Loucy (cell line): ENCODE results near the gene FSTL5.

Experiments
- H2AFZ ChIP-seq: fragments of 200-600 bp; sonication (generic); 2 replicates; pipeline ENCODE4 v1.6.0; 2016; ENCODE audit warnings: antibody characterized with exemption, mild to moderate bottlenecking, low read length, moderate library complexity
- H3F3A ChIP-seq: fragments of 200-600 bp; 2 replicates; pipeline ENCODE4 v1.6.0; 2016; ENCODE audit warnings: antibody characterized with exemption, low read depth, mild to moderate bottlenecking
- H3K27me3 ChIP-seq: fragments of 200-600 bp; sonication (generic); 2 replicates; pipeline ENCODE4 v1.6.1; 2014; ENCODE audit warnings: low read length, mild to moderate bottlenecking; ENCODE audit not compliant: insufficient read depth, poor library complexity, severe bottlenecking
- H3K36me3 ChIP-seq: fragments of 200-600 bp; sonication (generic); 2 replicates; pipeline ENCODE4 v1.6.1; 2016; ENCODE audit warnings: low read length; ENCODE audit not compliant: insufficient read depth
- H3K4me1 ChIP-seq: fragments of 200-600 bp; sonication (generic); 2 replicates; pipeline ENCODE4 v1.5.1; 2014; ENCODE audit warnings: low read length, mild to moderate bottlenecking; ENCODE audit not compliant: insufficient read depth, poor library complexity, severe bottlenecking
- H3K4me2 ChIP-seq: fragments of 200-600 bp; sonication (generic); 2 replicates; pipeline ENCODE4 v1.6.0; 2014; ENCODE audit warnings: antibody characterized with exemption, low read length, low read depth, mild to moderate bottlenecking; ENCODE audit not compliant: poor library complexity, severe bottlenecking
- H3K4me3 ChIP-seq: fragments of 200-600 bp; sonication (generic); 2 replicates; pipeline ENCODE4 v1.5.1; 2014; ENCODE audit warnings: low read length, mild to moderate bottlenecking, mixed read lengths; ENCODE audit not compliant: poor library complexity, severe bottlenecking
- H3K79me2 ChIP-seq: fragments of 200-600 bp; sonication (generic); 2 replicates; pipeline ENCODE4 v1.6.1; 2014; ENCODE audit warnings: low read length; ENCODE audit not compliant: insufficient read depth
- H3K9ac ChIP-seq: fragments of 200-600 bp; sonication (generic); 2 replicates; pipeline ENCODE4 v1.6.0; 2014; ENCODE audit warnings: mild to moderate bottlenecking, low read depth, low read length, moderate library complexity; ENCODE audit not compliant: poor library complexity, severe bottlenecking
- H3K9me2 ChIP-seq: fragments of 200-600 bp; sonication (generic); replicated peaks from 2 replicates; pipeline ENCODE4 v1.6.1; 2016; ENCODE audit warnings: low read depth, low read length, mixed read lengths
- H3K9me3 ChIP-seq: fragments of 200-600 bp; sonication (generic); 2 replicates; pipeline ENCODE4 v1.6.1; 2014; ENCODE audit warnings: mild to moderate bottlenecking, antibody characterized with exemption, low read length, low read depth; ENCODE audit not compliant: insufficient read depth
- H4K20me1 ChIP-seq: fragments of 200-600 bp; sonication (generic); 2 replicates; pipeline ENCODE4 v1.6.0; 2014; ENCODE audit warnings: antibody characterized with exemption, low read length, mild to moderate bottlenecking; ENCODE audit not compliant: insufficient read depth, poor library complexity, severe bottlenecking
- CTCF ChIP-seq: fragments of 200-600 bp; sonication (generic); conservative IDR thresholded peaks from 2 replicates; pipeline ENCODE4 v1.5.1; 2014; ENCODE audit warnings: mild to moderate bottlenecking, antibody characterized with exemption, low read length
- EZH2phosphoT487 ChIP-seq: fragments of 200-600 bp; IDR thresholded peaks from 2 replicates; pipeline ENCODE4 v1.6.1; 2018; ENCODE audit warnings: antibody characterized with exemption, mild to moderate bottlenecking, moderate library complexity, borderline replicate concordance

FSTL5 gene

DNA sequence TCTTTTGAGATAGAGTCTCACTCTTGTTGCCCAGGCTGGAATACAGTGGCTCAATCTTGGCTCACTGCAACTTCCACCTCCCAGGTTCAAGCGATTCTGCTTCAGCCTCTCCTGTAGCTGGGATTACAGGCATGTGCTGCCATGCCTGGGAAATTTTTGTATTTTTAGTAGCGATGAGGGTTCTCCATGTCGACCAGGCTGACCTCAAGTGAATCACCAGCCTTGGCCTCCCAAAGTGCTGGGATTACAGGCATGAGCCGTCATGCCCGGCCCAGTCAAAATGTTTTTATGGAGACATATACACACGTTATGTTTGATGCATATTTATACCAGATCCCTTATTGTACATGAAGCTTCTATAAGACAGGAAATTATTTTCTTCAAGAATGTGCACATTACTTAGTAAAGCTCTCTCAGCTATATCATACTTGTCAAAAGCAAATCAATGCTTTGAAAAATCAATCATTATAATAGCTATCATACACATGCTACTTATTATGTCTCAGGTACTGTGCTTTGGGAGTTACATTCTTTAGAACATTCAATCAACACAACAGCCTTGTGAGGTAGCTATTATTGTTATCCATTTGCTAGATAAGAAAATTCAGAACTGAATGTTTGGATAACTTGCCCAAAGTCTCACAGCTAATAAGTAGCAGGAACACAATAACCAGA, 269.2 kb downstream of the FSTL5 start:
- H3K36me3 ChIP-seq, result no peaks in the 10 kb centered on the region
- H4K20me1 ChIP-seq, result no peaks in the 10 kb centered on the region
- TF ChIP-seq CTCF (no peak), EZH2phosphoT487 (no peak)
- H3K9me2 ChIP-seq, result no peaks in the 10 kb centered on the region
- H3F3A ChIP-seq, result no peaks in the 10 kb centered on the region
- H3K9ac ChIP-seq, result no peak overlapping the region
- no peak overlapping the region for H3K4me2 ChIP-seq
- no peaks in the 10 kb centered on the region for H3K27me3 ChIP-seq
- H3K79me2 ChIP-seq, result no peaks in the 10 kb centered on the region
- no peak overlapping the region for H2AFZ ChIP-seq
- no peaks in the 10 kb centered on the region for H3K9me3 ChIP-seq
- no peaks in the 10 kb centered on the region for H3K4me1 ChIP-seq
- H3K4me3 ChIP-seq, result no peak overlapping the region

DNA sequence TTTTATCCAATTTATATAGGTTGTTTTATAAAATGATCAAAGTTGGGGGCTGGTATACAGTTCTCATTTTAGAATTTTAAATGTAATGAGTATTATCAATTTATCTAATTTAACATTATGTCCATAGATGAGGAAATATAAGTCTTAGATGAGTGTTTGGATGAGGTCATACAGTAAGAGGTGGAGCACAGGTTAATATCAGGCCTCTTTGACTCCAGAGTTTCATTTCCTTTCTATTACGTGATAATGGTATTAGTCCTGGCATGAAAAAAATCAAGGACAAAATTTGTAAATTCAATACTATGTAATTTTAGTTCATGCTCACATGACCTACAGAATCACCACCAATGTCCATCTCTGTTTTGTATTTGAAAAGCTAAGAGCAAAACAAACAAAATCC, 269.8 kb downstream of the FSTL5 start:
- Histone ChIP-seq H3K4me1 (no peaks in the 10 kb centered on the region), H3K36me3 (no peaks in the 10 kb centered on the region), H3K4me2 (no peak overlapping the region), H3F3A (no peaks in the 10 kb centered on the region), H3K4me3 (no peak overlapping the region), H3K79me2 (no peaks in the 10 kb centered on the region), H3K9me2 (no peaks in the 10 kb centered on the region), H2AFZ (no peak overlapping the region), H3K9me3 (no peaks in the 10 kb centered on the region), H3K9ac (no peak overlapping the region), H3K27me3 (no peaks in the 10 kb centered on the region), H4K20me1 (no peaks in the 10 kb centered on the region)
- TF ChIP-seq CTCF (no peak), EZH2phosphoT487 (no peak)

DNA sequence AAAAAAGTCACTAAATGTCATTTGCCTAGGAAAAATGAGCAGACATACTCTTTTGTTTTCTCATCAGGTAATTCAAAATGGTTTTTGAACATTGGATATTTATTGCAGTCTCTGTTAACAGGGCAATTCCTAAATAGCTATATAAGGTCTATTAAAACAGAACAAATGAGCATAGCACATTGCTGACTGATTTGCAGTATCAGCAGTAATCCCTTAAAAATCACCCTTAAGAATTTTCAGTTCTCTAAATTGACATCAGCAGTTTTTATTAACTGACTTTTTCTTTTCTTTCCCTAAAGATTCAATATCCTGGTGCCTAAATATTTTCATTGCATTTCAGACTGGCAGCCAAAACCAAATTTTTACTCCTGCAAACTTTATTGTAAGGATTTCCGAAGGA, 270.2 kb downstream of the FSTL5 start:
- Histone ChIP-seq H3K4me2 (no peak overlapping the region), H2AFZ (no peak overlapping the region), H3K9me3 (no peaks in the 10 kb centered on the region), H3K79me2 (no peaks in the 10 kb centered on the region), H3F3A (no peaks in the 10 kb centered on the region), H3K27me3 (no peaks in the 10 kb centered on the region), H3K4me1 (no peaks in the 10 kb centered on the region), H4K20me1 (no peaks in the 10 kb centered on the region), H3K4me3 (no peak overlapping the region), H3K9me2 (no peaks in the 10 kb centered on the region), H3K9ac (no peak overlapping the region), H3K36me3 (no peaks in the 10 kb centered on the region)
- TF ChIP-seq CTCF, result no peak
- no peak for TF ChIP-seq EZH2phosphoT487
